SK-N-SH (cell line): ENCODE measurements around the gene RANBP2.
"Not testable (repeated sequence)": the region's sequence is repeated elsewhere in the genome, so short reads cannot be mapped to it uniquely, and the experiment has no call there.

ENCODE experiments used
- CHD2 ChIP-seq: fragments of 150-350 bp; IDR thresholded peaks from 2 replicates; pipeline ENCODE4 v1.6.1; 2018; ENCODE audit warnings: low read length; ENCODE audit not compliant: partially characterized antibody
- EZH2phosphoT487 ChIP-seq: fragments of 200-600 bp; sonication (generic); IDR thresholded peaks from 2 replicates; pipeline ENCODE4 v1.6.1; 2017; ENCODE audit warnings: low read depth, mixed run types, mild to moderate bottlenecking, antibody characterized with exemption, moderate library complexity, borderline replicate concordance
- FOXJ3 ChIP-seq: sonication (generic); formaldehyde crosslinking; IDR thresholded peaks from 2 replicates; pipeline ENCODE4 v1.5.1; 2020; ENCODE audit warnings: mild to moderate bottlenecking, missing genetic modification reagents
- MAX ChIP-seq: IDR thresholded peaks from 2 replicates; pipeline ENCODE4 v1.4.0; 2012; ENCODE audit warnings: low read depth
- MXI1 ChIP-seq: IDR thresholded peaks from 2 replicates; pipeline ENCODE4 v1.6.1; 2012; ENCODE audit warnings: mild to moderate bottlenecking, low read depth, low read length, improper control_type of control experiment
- NRF1 ChIP-seq: IDR thresholded peaks from 2 replicates; pipeline ENCODE4 v1.6.1; 2012; ENCODE audit warnings: low read depth, mild to moderate bottlenecking, low read length
- POLR2AphosphoS5 ChIP-seq: IDR thresholded peaks from 2 replicates; pipeline ENCODE4 v1.6.1; 2012; ENCODE audit warnings: low read depth, low read length
- RAD21 ChIP-seq: IDR thresholded peaks from 2 replicates; pipeline ENCODE4 v1.6.1; 2012; ENCODE audit warnings: mild to moderate bottlenecking, low read length
- RFX5 ChIP-seq: IDR thresholded peaks from 2 replicates; pipeline ENCODE4 v1.6.1; 2012; ENCODE audit warnings: mild to moderate bottlenecking, improper control_type of control experiment, low read length
- SMC3 ChIP-seq: IDR thresholded peaks from 2 replicates; pipeline ENCODE4 v1.6.1; 2012; ENCODE audit warnings: low read depth, low read length, improper control_type of control experiment
- TAF1 ChIP-seq: IDR thresholded peaks from 2 replicates; pipeline ENCODE4 v1.6.1; 2012; ENCODE audit warnings: low read depth, mild to moderate bottlenecking, low read length, moderate library complexity, borderline replicate concordance
- TF ChIP-seq, protein P1 (sequence below): fragments of 200-600 bp; sonication (generic); IDR thresholded peaks from 2 replicates; pipeline ENCODE4 v1.6.1; 2017; ENCODE audit warnings: antibody characterized with exemption, mild to moderate bottlenecking, moderate library complexity
- TF ChIP-seq, protein P2 (sequence below): IDR thresholded peaks from 2 replicates; pipeline ENCODE4 v1.4.0; 2012; ENCODE audit warnings: low read depth, borderline replicate concordance
- TF ChIP-seq, protein P3 (sequence below): IDR thresholded peaks from 2 replicates; pipeline ENCODE4; 2012

- TF ChIP-seq, protein P1, sequence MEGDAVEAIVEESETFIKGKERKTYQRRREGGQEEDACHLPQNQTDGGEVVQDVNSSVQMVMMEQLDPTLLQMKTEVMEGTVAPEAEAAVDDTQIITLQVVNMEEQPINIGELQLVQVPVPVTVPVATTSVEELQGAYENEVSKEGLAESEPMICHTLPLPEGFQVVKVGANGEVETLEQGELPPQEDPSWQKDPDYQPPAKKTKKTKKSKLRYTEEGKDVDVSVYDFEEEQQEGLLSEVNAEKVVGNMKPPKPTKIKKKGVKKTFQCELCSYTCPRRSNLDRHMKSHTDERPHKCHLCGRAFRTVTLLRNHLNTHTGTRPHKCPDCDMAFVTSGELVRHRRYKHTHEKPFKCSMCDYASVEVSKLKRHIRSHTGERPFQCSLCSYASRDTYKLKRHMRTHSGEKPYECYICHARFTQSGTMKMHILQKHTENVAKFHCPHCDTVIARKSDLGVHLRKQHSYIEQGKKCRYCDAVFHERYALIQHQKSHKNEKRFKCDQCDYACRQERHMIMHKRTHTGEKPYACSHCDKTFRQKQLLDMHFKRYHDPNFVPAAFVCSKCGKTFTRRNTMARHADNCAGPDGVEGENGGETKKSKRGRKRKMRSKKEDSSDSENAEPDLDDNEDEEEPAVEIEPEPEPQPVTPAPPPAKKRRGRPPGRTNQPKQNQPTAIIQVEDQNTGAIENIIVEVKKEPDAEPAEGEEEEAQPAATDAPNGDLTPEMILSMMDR: not testable (repeated sequence)
- not testable (repeated sequence) for TF ChIP-seq POLR2AphosphoS5; NRF1; SMC3; EZH2phosphoT487; RFX5; RAD21; MXI1; FOXJ3 (CRISPR knock-in tag); CHD2; TAF1; MAX
- TF ChIP-seq, protein P2, sequence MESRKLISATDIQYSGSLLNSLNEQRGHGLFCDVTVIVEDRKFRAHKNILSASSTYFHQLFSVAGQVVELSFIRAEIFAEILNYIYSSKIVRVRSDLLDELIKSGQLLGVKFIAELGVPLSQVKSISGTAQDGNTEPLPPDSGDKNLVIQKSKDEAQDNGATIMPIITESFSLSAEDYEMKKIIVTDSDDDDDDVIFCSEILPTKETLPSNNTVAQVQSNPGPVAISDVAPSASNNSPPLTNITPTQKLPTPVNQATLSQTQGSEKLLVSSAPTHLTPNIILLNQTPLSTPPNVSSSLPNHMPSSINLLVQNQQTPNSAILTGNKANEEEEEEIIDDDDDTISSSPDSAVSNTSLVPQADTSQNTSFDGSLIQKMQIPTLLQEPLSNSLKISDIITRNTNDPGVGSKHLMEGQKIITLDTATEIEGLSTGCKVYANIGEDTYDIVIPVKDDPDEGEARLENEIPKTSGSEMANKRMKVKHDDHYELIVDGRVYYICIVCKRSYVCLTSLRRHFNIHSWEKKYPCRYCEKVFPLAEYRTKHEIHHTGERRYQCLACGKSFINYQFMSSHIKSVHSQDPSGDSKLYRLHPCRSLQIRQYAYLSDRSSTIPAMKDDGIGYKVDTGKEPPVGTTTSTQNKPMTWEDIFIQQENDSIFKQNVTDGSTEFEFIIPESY: not testable (repeated sequence)
- TF ChIP-seq, protein P3, sequence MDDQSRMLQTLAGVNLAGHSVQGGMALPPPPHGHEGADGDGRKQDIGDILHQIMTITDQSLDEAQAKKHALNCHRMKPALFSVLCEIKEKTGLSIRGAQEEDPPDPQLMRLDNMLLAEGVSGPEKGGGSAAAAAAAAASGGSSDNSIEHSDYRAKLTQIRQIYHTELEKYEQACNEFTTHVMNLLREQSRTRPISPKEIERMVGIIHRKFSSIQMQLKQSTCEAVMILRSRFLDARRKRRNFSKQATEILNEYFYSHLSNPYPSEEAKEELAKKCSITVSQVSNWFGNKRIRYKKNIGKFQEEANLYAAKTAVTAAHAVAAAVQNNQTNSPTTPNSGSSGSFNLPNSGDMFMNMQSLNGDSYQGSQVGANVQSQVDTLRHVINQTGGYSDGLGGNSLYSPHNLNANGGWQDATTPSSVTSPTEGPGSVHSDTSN: not testable (repeated sequence)
Observed at GRCh38 chr2:108734656-108735055, 15.4 kb downstream of the RANBP2 start.
